HEK293T (cell line): ENCODE measurements around the gene ULBP2.

Experiments
- BHLHE40 ChIP-seq: fragments of 450-650 bp; IDR thresholded peaks from 2 replicates; pipeline ENCODE4 v1.6.1; 2016; ENCODE audit warnings: mild to moderate bottlenecking, moderate library complexity, borderline replicate concordance
- L3MBTL2 ChIP-seq: fragments of 450-650 bp; conservative IDR thresholded peaks from 2 replicates; pipeline ENCODE4 v1.6.1; 2016; ENCODE audit warnings: mild to moderate bottlenecking

- TF ChIP-seq BHLHE40 (no peak), L3MBTL2 (no peak)
Measured at GRCh38 chr6:149918151-149918905, 23.5 kb upstream of the ULBP2 start.
